K562 (cell line): Measurements from ENCODE around the gene CELSR2. TPM values are rescaled to one million over a fixed set of nuclear protein-coding genes. Genes with fewer than 3 reads are reported as not detected.
A peak's percentile ranks its signal among the peaks of the same experiment; 100 is the strongest.

ENCODE experiments used
- ASH1L ChIP-seq: fragments of 450-650 bp; IDR thresholded peaks from 2 replicates; pipeline ENCODE4 v1.6.1; 2018; ENCODE audit warnings: borderline replicate concordance, mild to moderate bottlenecking, low read depth; ENCODE audit not compliant: partially characterized antibody
- CBFA2T2 ChIP-seq: fragments of 450-650 bp; conservative IDR thresholded peaks from 2 replicates; pipeline ENCODE4 v1.6.1; 2017; ENCODE audit warnings: mild to moderate bottlenecking
- ETS1 ChIP-seq: conservative IDR thresholded peaks from 2 replicates; pipeline ENCODE4 v1.6.1; 2011; ENCODE audit warnings: low read depth, mild to moderate bottlenecking, low read length; ENCODE audit not compliant: control insufficient read depth
- ETV5 ChIP-seq: sonication (generic); formaldehyde crosslinking; IDR thresholded peaks from 2 replicates; pipeline ENCODE4 v1.4.0; 2020; ENCODE audit warnings: low read depth, mild to moderate bottlenecking, missing genetic modification reagents
- KAT7 ChIP-seq: sonication (generic); formaldehyde crosslinking; IDR thresholded peaks from 2 replicates; pipeline ENCODE4 v1.8.0; 2022; ENCODE audit warnings: missing genetic modification reagents, mild to moderate bottlenecking, borderline replicate concordance
- PML ChIP-seq: IDR thresholded peaks from 2 replicates; pipeline ENCODE4 v1.6.1; 2012; ENCODE audit warnings: low read length, inconsistent platforms
- PTTG1 ChIP-seq: fragments of 450-650 bp; IDR thresholded peaks from 2 replicates; pipeline ENCODE4 v1.6.1; 2016; ENCODE audit warnings: low read depth, mild to moderate bottlenecking, missing genetic modification characterization, missing compliant biosample characterization
- SIN3A ChIP-seq, 2 experiments: fragments of 150-350 bp in 1 of 2; IDR thresholded peaks; 2 replicates each; pipeline ENCODE4 v1.6.1; 2011 to 2016; ENCODE audit warnings: borderline replicate concordance in 2 of 2, low read depth in 2 of 2, low read length in 2 of 2, mild to moderate bottlenecking in 2 of 2, moderate library complexity in 2 of 2; ENCODE audit not compliant: control insufficient read depth in 1 of 2
- SIN3B ChIP-seq: fragments of 450-650 bp; IDR thresholded peaks from 2 replicates; pipeline ENCODE4 v1.6.1; 2017; ENCODE audit warnings: low read depth, mild to moderate bottlenecking, moderate library complexity
- TAF1 ChIP-seq: IDR thresholded peaks from 2 replicates; pipeline ENCODE4 v1.6.1; 2011; ENCODE audit warnings: mild to moderate bottlenecking, low read length, moderate library complexity; ENCODE audit not compliant: insufficient read depth, control insufficient read depth, severe bottlenecking; ENCODE audit errors: extremely low read depth
- TAF15 ChIP-seq: fragments of 200-400 bp; formaldehyde crosslinking; IDR thresholded peaks from 2 replicates; pipeline ENCODE4 v1.6.1; 2017; ENCODE audit warnings: mild to moderate bottlenecking, low read depth, low read length, moderate library complexity
- TAF7 ChIP-seq: fragments of 450-650 bp; IDR thresholded peaks from 2 replicates; pipeline ENCODE4 v1.6.1; 2016; ENCODE audit warnings: missing genetic modification characterization, missing compliant biosample characterization
- U2AF1 ChIP-seq: fragments of 200-400 bp; formaldehyde crosslinking; optimal IDR thresholded peaks from 2 replicates; pipeline ENCODE3; 2017; ENCODE audit warnings: mild to moderate bottlenecking, low read depth, low read length, moderate library complexity
- ZBTB2 ChIP-seq: fragments of 450-650 bp; IDR thresholded peaks from 2 replicates; pipeline ENCODE4 v1.6.1; 2016; ENCODE audit warnings: antibody characterized with exemption
- ZNF143 ChIP-seq: sonication (generic); formaldehyde crosslinking; IDR thresholded peaks from 2 replicates; pipeline ENCODE4 v1.9.0; 2022; ENCODE audit warnings: mild to moderate bottlenecking, missing genetic modification reagents
- ZNF639 ChIP-seq, 2 experiments: fragments of 200-800 bp in 1 of 2; sonication (Bioruptor generic) in 1 of 2; sonication (generic) in 1 of 2; formaldehyde crosslinking in 1 of 2; IDR thresholded peaks in 1 of 2; conservative IDR thresholded peaks in 1 of 2; 2 replicates each; pipeline versions ENCODE4 v1.5.0 to v1.6.1; 2016 to 2020; ENCODE audit warnings: missing compliant biosample characterization in 1 of 2, missing genetic modification characterization in 1 of 2, missing genetic modification reagents in 1 of 2
- ZSCAN32 ChIP-seq: fragments of 450-650 bp; formaldehyde crosslinking; IDR thresholded peaks from 2 replicates; pipeline ENCODE4 v1.4.0; 2020; ENCODE audit warnings: mild to moderate bottlenecking, moderate library complexity
- polyA plus RNA-seq, 8 experiments: library from polyadenylated mRNA; depleted of rRNA in 4 of 8; stranded (reverse) in 5 of 8; unstranded in 3 of 8; fragments of >200 nt; fragmentation: Nextera tagmentation in 2 of 8; fragmentation: Illumina TruSeq in 1 of 8; extraction: Ambion mirVana in 2 of 8; extraction: Trizol in 1 of 8; gene quantifications; 2 replicates each; pipeline versions ENCODE4 v1.2.1 to v1.2.3, GENCODE V29; 2011 to 2014; ENCODE audit warnings: inconsistent platforms in 1 of 8, missing spikeins in 1 of 8
- total RNA-seq, 7 experiments: library from RNA; depleted of rRNA in 6 of 7; stranded (reverse); fragments of >200 nt in 6 of 7; fragmentation: Illumina TruSeq in 2 of 7; extraction: Trizol in 2 of 7; gene quantifications; 2 replicates each; pipeline versions ENCODE4 v1.2.1 to v1.2.3, GENCODE V29; 2011 to 2021; ENCODE audit warnings: low replicate concordance in 1 of 7
- TF ChIP-seq, protein P1 (sequence below), 2 experiments: IDR thresholded peaks; 2 replicates each; pipeline ENCODE4 v1.6.1; 2012; ENCODE audit warnings: improper control_type of control experiment in 2 of 2, low read depth in 2 of 2, low read length in 2 of 2, borderline replicate concordance in 1 of 2

CELSR2 gene
- total and polyA plus RNA-seq, 9 of the 15 experiments (the other 6 are each of a cell fraction or from before 2014, with no cell fraction given): 0.31 to 21.9 (median 4.2) TPM

DNA sequence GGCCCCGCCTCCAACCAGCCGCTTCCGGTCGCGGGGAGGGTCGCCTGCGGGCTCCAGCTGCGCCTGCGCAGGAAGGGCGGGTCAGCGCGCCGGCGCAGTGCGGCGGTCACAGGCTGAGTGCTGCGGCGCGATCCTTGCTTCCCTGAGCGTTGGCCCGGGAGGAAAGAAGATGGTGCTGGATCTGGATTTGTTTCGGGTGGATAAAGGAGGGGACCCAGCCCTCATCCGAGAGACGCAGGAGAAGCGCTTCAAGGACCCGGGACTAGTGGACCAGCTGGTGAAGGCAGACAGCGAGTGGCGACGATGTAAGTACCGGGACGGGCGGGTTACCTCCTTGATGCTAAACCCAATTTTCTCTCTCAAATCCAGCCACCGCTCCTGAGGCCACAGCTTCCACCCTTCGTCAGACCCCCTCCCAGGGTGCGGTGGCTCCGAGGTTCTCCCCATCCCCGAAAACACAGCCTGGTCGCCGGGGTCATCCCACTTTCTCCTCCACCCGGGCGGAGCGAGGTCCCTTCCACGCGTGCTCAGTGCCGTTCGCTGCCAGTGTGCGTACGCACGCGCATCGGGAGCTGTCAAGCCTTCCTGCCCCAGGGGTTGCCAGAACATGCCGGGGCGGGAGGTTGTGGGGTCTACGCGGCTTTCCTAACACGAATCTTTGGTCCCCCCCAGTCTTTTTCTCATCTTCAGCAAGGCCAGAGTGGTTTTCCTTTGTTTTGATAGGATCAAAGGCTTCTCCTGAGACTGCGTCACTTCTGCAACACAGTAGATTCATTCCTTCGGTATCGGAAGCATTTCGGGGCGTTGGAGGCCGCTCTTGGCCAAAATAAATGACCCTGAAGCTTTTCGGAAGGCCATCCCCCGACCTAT is 35.3 kb upstream of the CELSR2 start, which contains the start of gene SARS1 (continued):
- TF ChIP-seq PTTG1 (tag): no peak
- TF ChIP-seq ETS1: peak; percentile 70; the same call in 1 of the 2 replicates
- TF ChIP-seq ZSCAN32: no peak
- TF ChIP-seq TAF7 (tag): 0 out of 2 replicates have a peak, but pooled peaks have one; percentile 8
- peak; percentile 25; the same call in 1 of the 2 replicates for TF ChIP-seq KAT7 (CRISPR knock-in tag)
- TF ChIP-seq, protein P1, sequence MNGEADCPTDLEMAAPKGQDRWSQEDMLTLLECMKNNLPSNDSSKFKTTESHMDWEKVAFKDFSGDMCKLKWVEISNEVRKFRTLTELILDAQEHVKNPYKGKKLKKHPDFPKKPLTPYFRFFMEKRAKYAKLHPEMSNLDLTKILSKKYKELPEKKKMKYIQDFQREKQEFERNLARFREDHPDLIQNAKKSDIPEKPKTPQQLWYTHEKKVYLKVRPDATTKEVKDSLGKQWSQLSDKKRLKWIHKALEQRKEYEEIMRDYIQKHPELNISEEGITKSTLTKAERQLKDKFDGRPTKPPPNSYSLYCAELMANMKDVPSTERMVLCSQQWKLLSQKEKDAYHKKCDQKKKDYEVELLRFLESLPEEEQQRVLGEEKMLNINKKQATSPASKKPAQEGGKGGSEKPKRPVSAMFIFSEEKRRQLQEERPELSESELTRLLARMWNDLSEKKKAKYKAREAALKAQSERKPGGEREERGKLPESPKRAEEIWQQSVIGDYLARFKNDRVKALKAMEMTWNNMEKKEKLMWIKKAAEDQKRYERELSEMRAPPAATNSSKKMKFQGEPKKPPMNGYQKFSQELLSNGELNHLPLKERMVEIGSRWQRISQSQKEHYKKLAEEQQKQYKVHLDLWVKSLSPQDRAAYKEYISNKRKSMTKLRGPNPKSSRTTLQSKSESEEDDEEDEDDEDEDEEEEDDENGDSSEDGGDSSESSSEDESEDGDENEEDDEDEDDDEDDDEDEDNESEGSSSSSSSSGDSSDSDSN (IDR thresholded peaks at IDR 0.05; ENCODE audit: borderline replicate concordance in 1 of 2, low read depth in 2 of 2, low read length in 2 of 2): peak in 1 of 2 experiments; percentile 60; a peak in 2 of 4 replicates
- no peak for TF ChIP-seq U2AF1
- no peak for TF ChIP-seq ASH1L
- peak; percentile 50; the same call in 1 of the 2 replicates for TF ChIP-seq SIN3B
- TF ChIP-seq ZNF639 (CRISPR knock-in tag; conservative IDR thresholded peaks at IDR 0.05 in 1 of 2, IDR thresholded peaks at IDR 0.05 in 1 of 2): peak in 1 of 2 experiments; percentile 19; a peak in 1 of 4 replicates
- TF ChIP-seq ZBTB2: peak; percentile 96
- peak; percentile 95 for TF ChIP-seq ETV5
- no peak for TF ChIP-seq CBFA2T2
- TF ChIP-seq PML: peak; percentile 71; the same call in 1 of the 2 replicates
- TF ChIP-seq ZNF143: no peak
- TF ChIP-seq TAF1: peak; percentile 89
- TF ChIP-seq TAF15: no peak
- peak; percentile 67 to 77; a peak in 1 of 4 replicates for TF ChIP-seq SIN3A (IDR thresholded peaks at IDR 0.05; ENCODE audit: borderline replicate concordance in 2 of 2, control insufficient read depth in 1 of 2, low read depth in 2 of 2, low read length in 2 of 2)
